Colonic mucosa (tissue), 4 donors: ENCODE measurements around the gene BICC1. TPM values are rescaled to one million over a fixed set of nuclear protein-coding genes. Genes with fewer than 3 reads are reported as not detected.

Experiments used
- DNase-seq: peaks from one replicate; pipeline ENCODE4 v3.0.0-alpha.2; 2020
- H3K27ac ChIP-seq: fragments of 200-600 bp; one replicate; pipeline ENCODE4 v1.8.0; 2021
- H3K27me3 ChIP-seq: fragments of 200-600 bp; one replicate; pipeline ENCODE4 v1.8.0; 2021
- H3K36me3 ChIP-seq: fragments of 200-600 bp; one replicate; pipeline ENCODE4 v1.8.0; 2021
- H3K4me1 ChIP-seq: fragments of 200-600 bp; one replicate; pipeline ENCODE4 v1.8.0; 2021; ENCODE audit warnings: mild to moderate bottlenecking
- H3K4me3 ChIP-seq: fragments of 200-600 bp; one replicate; pipeline ENCODE4 v1.8.0; 2021
- H3K9ac ChIP-seq, 2 donors: one replicate each; pipeline ENCODE4 v1.7.0; 2013; ENCODE audit warnings: control low read depth in 2 of 2, low read depth in 2 of 2, low read length in 2 of 2
- H3K9me3 ChIP-seq: fragments of 200-600 bp; one replicate; pipeline ENCODE4 v1.8.0; 2021
- intact Hi-C: fragments of 100-400 bp; cut with DNase I; formaldehyde crosslinking; loops from one replicate; pipeline ENCODE4 v1.14.1; 2022
- total RNA-seq, 2 donors: library from RNA; stranded (reverse); fragmentation: NEBNext Ultra II Directional in 1 of 2; extraction: Animal tissue kit (Norgen Biotek cat#: 25700) in 1 of 2; gene quantifications; one replicate each; pipeline ENCODE4 v1.2.1, GENCODE V29; 2021
- TF ChIP-seq, protein P1 (sequence below): fragments of 200-600 bp; IDR thresholded peaks from one replicate; pipeline ENCODE4 v1.8.0; 2022; ENCODE audit warnings: antibody characterized with exemption, mild to moderate bottlenecking
- donor health status: healthy.
- donor health status: DM: no; HTN: no; CAD: no.
- donor health status: DM: no; HTN: no; CAD: no.

Gene BICC1
- total RNA-seq, 2 donors from 2014 or later, result 1.3 to 2.9 TPM

GRCh38 chr10:58641708-58642107 is 129.0 kb downstream of the BICC1 start:
- H3K27ac ChIP-seq, result no peak overlapping the region
- H3K9me3 ChIP-seq, result no peaks in the 10 kb centered on the region
- intact Hi-C loops, result loop anchor here (5.0 kb wide), 1 partner anchor 109 kb away; no protein-coding TSS in a partner anchor
- no peaks in the 10 kb centered on the region for H3K27me3 ChIP-seq
- no peaks in the 10 kb centered on the region for H3K36me3 ChIP-seq
- H3K9ac ChIP-seq, result no peak overlapping the region
- H3K4me1 ChIP-seq, result no peaks in the 10 kb centered on the region
- no peak for DNase-seq
- no peak overlapping the region for H3K4me3 ChIP-seq
- TF ChIP-seq, protein P1, sequence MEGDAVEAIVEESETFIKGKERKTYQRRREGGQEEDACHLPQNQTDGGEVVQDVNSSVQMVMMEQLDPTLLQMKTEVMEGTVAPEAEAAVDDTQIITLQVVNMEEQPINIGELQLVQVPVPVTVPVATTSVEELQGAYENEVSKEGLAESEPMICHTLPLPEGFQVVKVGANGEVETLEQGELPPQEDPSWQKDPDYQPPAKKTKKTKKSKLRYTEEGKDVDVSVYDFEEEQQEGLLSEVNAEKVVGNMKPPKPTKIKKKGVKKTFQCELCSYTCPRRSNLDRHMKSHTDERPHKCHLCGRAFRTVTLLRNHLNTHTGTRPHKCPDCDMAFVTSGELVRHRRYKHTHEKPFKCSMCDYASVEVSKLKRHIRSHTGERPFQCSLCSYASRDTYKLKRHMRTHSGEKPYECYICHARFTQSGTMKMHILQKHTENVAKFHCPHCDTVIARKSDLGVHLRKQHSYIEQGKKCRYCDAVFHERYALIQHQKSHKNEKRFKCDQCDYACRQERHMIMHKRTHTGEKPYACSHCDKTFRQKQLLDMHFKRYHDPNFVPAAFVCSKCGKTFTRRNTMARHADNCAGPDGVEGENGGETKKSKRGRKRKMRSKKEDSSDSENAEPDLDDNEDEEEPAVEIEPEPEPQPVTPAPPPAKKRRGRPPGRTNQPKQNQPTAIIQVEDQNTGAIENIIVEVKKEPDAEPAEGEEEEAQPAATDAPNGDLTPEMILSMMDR, result no peak

DNA sequence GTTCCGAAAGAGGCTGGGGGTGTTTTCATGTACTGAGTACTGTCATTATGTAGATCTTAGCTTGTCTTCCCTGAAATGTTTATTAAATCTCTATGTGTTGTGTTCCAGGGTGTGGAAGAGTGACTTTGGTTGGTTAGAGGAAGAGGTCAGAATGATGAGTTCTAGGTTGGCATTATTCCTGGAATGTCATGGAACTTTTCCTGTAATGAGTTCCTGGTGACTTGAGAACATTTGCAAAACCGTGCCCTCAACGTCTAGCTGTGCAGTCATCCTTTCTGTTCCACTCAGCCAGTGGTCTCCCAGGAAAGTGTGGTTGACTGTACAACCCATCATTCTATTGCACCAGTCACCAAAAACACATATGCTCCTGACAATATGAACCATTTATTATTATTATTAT is 129.6 kb downstream of the BICC1 start:
- no peaks in the 10 kb centered on the region for H3K9me3 ChIP-seq
- no peak for DNase-seq
- intact Hi-C loops, result loop anchor here (5.0 kb wide), 1 partner anchor 110 kb away; no protein-coding TSS in a partner anchor
- H3K27ac ChIP-seq, result no peak overlapping the region
- no peak overlapping the region for H3K9ac ChIP-seq
- H3K4me3 ChIP-seq, result no peak overlapping the region
- H3K4me1 ChIP-seq, result no peaks in the 10 kb centered on the region
- no peaks in the 10 kb centered on the region for H3K36me3 ChIP-seq
- no peaks in the 10 kb centered on the region for H3K27me3 ChIP-seq
- TF ChIP-seq, protein P1, result no peak

GRCh38 chr10:58642916-58643428 is 130.3 kb downstream of the BICC1 start:
- H3K27me3 ChIP-seq, result no peaks in the 10 kb centered on the region
- no peak overlapping the region for H3K27ac ChIP-seq
- H3K36me3 ChIP-seq, result no peaks in the 10 kb centered on the region
- no peak overlapping the region for H3K4me3 ChIP-seq
- no peaks in the 10 kb centered on the region for H3K9me3 ChIP-seq
- DNase-seq, result no peak
- TF ChIP-seq, protein P1, result no peak
- no peak overlapping the region for H3K9ac ChIP-seq
- intact Hi-C loops, result loop anchor here (5.0 kb wide), 1 partner anchor 111 kb away; no protein-coding TSS in a partner anchor
- H3K4me1 ChIP-seq, result no peaks in the 10 kb centered on the region

DNA sequence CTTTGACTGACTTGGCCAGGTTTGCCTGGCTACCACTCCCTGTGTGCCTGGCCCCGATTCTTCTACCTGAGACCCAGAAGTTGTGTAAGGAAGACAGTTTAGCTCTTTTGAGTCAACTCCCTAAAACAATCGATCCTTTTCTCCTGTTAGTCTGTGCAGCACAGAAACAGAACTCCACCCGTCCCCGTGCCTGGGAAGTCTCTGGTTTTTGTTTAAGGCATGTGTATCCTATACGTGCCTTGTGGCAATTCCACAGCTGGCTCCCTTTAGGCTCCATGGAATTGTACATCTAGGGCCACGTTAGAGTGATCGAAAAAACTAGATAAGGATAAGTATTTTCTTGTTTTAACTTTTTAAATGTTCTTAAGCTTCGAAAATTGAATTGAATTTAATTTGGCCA is 131.6 kb downstream of the BICC1 start:
- Histone ChIP-seq H3K9ac (no peak overlapping the region), H3K4me1 (no peaks in the 10 kb centered on the region), H3K9me3 (no peaks in the 10 kb centered on the region), H3K4me3 (no peak overlapping the region), H3K27ac (no peak overlapping the region), H3K27me3 (no peaks in the 10 kb centered on the region), H3K36me3 (no peaks in the 10 kb centered on the region)
- TF ChIP-seq, protein P1, result no peak
- intact Hi-C loops, result loop anchor here (5.0 kb wide), 1 partner anchor 112 kb away; no protein-coding TSS in a partner anchor
- DNase-seq, result no peak

- H3K36me3 ChIP-seq, result no peaks in the 10 kb centered on the region
- no peak for DNase-seq
- H3K27ac ChIP-seq, result no peak overlapping the region
- H3K9me3 ChIP-seq, result no peaks in the 10 kb centered on the region
- H3K4me1 ChIP-seq, result no peaks in the 10 kb centered on the region
- no peaks in the 10 kb centered on the region for H3K27me3 ChIP-seq
- TF ChIP-seq, protein P1, result no peak
- H3K9ac ChIP-seq, result no peak overlapping the region
- intact Hi-C loops, result no loop called here
- no peak overlapping the region for H3K4me3 ChIP-seq
These were observed 132.9 kb downstream of the BICC1 start for GRCh38 chr10:58645416-58646146.
